ENCODE data around the gene ENTHD1.

- TF ChIP-seq YY1 (IDR thresholded peaks at IDR 0.05; ENCODE audit: low read depth, low read length): no peak
- TF ChIP-seq CTCF (IDR thresholded peaks at IDR 0.05; ENCODE audit: control extremely low read depth in 1 of 3, insufficient read depth in 1 of 3, low read depth in 1 of 3, low read length in 3 of 3): no peak
- no peak for TF ChIP-seq MAX (IDR thresholded peaks at IDR 0.05)
- TF ChIP-seq POLR2A (IDR thresholded peaks at IDR 0.05; ENCODE audit: control extremely low read depth in 1 of 2, low read depth in 2 of 2, low read length in 2 of 2): no peak
- no peak for TF ChIP-seq HDAC6 (IDR thresholded peaks at IDR 0.05; ENCODE audit: low read depth, low read length)
- no peak for TF ChIP-seq EP300 (IDR thresholded peaks at IDR 0.05; ENCODE audit: borderline replicate concordance in 1 of 2, low read depth in 2 of 2, low read length in 2 of 2)
- no peak for TF ChIP-seq SUZ12 (IDR thresholded peaks at IDR 0.05; ENCODE audit: low read length)
- no peak for TF ChIP-seq RBBP5 (IDR thresholded peaks at IDR 0.05; ENCODE audit: borderline replicate concordance, low read depth, low read length)
- no peak for TF ChIP-seq EGR1 (IDR thresholded peaks at IDR 0.05; ENCODE audit: borderline replicate concordance, low read depth, low read length)
Measured at GRCh38 chr22:39935116-39935515, 41.6 kb upstream of the ENTHD1 start.

All from H1 (cell line).